T-helper 9 cell (primary cell): ENCODE measurements around the gene FIGNL2.
"Not testable (repeated sequence)": the region's sequence is repeated elsewhere in the genome, so short reads cannot be mapped to it uniquely, and the experiment has no call there.

ENCODE experiments used
- DNase-seq: peaks from one replicate; pipeline ENCODE4 v3.0.0-alpha.2; 2020

FIGNL2 gene

GRCh38 chr12:51833448-51834227 lies 14.9 kb downstream of the FIGNL2 start:
- DNase-seq = no peak

GRCh38 chr12:51832354-51833107 lies 16.0 kb downstream of the FIGNL2 start:
- DNase-seq = no peak

- not testable (repeated sequence) for DNase-seq
These were observed 16.7 kb downstream of the FIGNL2 start for GRCh38 chr12:51831817-51832216.

DNA sequence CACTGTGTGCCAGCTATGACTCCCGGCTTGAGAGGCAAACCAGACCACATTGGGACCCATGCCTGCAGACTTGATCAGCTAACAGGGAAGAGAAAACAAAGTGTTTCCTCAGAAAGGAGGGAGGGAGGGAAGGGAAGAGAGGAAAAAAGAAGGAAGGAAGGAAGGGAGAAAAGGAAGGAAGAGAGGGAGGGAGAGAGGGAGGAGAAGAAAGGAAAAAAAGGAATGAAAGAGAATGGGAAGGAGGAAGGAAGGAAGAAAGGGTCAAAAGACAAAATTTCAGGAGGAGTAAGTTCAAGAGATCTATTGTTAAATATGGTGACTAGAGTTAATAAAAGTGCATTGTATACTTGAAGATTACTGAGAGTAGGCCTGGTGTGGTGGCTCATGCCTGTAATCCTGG lies 18.9 kb downstream of the FIGNL2 start:
- no peak for DNase-seq

DNA sequence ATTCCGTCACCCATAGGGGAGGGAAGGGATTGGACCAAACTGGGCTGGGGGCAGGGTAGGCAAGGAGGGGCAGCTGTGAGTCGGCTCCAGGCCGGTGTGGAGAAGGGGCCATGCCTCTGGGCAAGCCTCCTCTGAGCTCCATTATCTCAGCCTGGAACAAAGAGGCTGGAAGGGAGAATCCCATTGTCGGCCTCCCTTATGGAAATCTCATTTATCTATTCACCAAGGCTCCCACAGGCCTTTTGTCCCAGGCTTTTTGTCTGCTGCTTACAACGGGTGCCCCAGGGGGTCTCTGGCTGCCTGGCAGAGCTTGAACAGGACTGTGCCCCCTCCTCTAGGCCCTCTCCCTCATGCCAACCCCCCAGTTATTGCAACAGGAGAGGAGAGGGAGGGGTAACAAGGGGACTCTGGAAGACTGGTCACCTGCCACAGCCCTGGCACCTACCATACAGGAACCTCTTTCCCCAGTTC lies 19.5 kb downstream of the FIGNL2 start:
- no peak for DNase-seq

DNA sequence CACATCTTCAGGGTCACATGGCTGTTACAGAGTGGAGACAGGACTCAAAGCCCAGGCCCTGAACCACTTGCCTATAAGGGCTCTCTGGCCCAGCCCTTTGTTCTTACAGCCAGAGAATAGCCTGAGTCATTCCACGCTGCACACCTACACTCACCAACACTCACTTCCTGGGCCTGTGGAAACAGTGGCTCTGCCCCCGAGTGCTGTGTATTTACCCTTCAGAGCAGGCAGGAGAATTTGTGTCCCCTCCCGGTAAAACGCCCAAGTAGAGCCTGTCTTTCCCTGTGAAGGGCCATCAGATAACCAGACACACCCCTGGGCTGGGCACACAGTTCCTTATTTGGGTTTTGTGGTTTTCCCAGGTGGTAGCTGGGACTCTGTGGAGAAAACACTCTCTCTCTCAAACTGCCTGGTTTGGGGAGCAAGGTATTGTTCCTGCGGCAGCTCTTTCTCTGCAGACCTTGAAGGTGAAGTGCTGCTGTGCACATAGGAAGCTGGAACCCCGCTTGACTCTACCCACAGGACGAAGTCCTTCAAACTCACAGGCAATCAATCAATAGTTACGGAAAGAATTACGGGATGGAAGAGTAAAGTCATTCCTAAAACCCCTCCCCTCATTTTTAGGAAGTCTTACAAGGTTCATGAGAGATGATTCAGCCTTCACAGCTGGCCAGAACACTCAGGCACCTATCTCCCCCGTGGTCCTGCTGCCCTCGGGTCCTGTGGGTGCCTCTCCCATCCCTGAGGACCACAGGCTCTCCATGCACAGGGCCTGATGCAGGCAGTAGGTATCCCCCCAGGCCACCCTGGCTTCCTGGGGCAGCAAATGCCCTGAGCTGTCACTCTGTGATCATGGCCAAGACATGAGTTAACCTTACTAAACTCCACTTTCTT lies 20.3 kb downstream of the FIGNL2 start:
- DNase-seq = no peak

- DNase-seq = no peak
These were observed 21.6 kb downstream of the FIGNL2 start for GRCh38 chr12:51826881-51827280.

DNA sequence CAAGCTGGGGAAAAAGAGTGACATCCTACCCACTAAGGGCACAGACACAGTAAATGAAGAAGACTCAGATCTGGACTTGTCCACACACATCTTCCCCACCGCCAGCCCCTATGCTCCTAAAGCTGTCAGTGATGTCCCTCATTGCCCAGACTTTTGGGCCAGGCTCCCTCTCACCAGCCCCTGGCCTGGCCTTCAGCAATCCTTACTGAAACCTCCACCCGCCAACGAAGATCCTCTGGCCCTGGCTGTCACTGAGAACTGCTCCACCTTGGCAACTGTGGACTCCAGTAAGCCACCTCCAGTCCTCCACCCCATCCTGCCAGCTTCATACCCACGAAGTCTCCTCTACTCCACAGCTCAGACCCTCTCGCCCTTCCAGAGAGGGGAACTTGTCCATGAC lies 23.3 kb downstream of the FIGNL2 start:
- no peak for DNase-seq

GRCh38 chr12:51823875-51824565 lies 24.5 kb downstream of the FIGNL2 start:
- DNase-seq = no peak

- DNase-seq = no peak
These were observed 25.6 kb downstream of the FIGNL2 start for GRCh38 chr12:51822956-51823355.

- DNase-seq = no peak
These were observed 26.3 kb downstream of the FIGNL2 start for GRCh38 chr12:51822261-51822616.

GRCh38 chr12:51821440-51822260 lies 26.9 kb downstream of the FIGNL2 start:
- DNase-seq = peak; percentile 14

- peak; percentile 67 for DNase-seq
These were observed 27.7 kb downstream of the FIGNL2 start for GRCh38 chr12:51820526-51821439.

DNA sequence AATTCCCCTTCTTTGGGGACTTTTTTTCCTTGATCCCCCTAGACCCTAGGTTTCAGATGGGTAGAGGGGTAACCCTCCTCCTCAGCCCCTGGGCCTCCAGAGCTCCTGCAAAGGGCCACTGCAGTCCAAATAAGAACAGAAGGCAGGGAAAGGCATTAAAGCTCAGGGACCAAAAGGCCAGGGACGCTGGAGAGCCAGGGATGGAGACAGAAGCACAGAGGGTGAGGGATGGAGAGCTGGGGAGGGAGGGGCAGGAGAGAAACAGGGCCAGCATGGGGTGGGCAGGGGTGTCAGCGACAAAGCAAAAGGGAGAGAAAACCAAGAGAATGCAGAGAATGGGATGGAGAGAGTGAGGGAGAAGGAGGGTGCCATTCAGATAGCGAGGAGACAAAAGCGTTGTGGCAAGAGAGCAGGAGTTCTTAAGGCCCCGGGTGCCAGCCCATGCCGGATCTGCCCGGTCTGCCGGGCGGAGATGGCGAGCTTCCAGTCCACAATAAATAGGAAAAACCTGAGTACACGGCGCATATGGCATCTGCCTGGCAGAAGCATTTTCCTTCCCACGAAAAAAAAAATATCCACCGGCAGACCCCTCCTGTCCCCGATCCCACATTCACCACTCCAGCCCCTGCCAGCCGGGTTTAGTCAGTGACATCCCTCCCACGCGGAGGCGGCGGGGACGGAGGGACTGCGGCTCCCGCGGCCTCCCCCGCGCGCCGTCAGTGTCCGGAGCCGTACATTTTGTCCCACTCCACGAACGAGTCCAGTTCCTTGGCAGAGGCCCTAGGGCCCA lies 28.6 kb downstream of the FIGNL2 start:
- DNase-seq = no peak

DNA sequence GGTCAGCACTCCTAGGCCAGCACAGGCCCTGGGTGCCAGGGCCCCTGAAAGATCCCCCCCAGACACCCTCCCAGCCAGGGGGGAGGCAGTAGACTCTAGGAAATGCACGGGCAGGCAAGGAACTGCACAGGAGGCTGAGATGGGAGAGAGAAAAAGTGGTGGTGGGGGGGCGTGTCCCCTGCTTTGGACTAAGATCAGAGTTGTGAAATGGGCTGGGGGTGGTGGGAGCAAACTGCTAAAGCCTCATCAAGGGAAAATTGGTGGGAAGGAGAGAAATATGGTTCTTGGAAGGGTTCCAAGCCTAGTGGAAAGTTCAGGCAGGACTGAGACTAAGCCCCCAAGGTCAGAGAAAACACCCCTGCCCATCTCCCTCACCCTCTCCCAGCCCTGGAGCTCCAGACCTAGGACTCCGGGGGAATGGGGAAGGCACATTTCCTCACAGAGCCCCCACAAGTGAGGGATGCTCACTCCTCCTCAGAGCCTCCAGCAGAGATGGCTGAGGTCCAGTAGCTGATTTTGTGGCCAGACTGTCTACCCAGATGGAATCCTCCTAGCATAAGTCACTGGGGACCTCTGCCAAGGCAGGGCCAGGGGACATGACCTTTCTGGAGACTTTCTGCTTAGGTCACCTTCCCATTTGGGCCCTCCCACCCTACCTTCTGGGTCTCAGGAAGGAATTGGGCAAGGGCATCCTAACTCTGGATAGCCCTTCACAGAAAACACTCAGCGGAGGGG lies 29.8 kb downstream of the FIGNL2 start:
- no peak for DNase-seq

DNA sequence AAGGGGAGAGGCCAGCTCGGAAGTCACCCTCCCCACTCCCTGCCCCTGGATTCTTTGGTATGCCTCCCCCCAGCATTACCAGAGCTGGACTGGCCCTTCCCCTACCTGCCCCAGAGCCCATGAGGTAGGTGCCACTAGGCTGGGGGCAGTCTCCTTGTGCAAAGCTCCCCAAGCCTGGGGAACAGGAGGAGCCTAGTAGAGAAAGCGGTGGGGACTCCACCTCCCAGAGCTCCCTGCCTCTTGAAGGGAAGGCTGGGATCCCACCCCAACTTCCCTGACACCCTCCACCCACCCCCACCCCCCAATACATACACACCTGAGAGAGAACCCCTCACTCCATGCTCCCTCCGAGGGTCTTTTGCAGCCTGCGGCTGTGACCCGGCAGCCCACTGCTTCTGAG lies 30.4 kb downstream of the FIGNL2 start:
- no peak for DNase-seq

DNA sequence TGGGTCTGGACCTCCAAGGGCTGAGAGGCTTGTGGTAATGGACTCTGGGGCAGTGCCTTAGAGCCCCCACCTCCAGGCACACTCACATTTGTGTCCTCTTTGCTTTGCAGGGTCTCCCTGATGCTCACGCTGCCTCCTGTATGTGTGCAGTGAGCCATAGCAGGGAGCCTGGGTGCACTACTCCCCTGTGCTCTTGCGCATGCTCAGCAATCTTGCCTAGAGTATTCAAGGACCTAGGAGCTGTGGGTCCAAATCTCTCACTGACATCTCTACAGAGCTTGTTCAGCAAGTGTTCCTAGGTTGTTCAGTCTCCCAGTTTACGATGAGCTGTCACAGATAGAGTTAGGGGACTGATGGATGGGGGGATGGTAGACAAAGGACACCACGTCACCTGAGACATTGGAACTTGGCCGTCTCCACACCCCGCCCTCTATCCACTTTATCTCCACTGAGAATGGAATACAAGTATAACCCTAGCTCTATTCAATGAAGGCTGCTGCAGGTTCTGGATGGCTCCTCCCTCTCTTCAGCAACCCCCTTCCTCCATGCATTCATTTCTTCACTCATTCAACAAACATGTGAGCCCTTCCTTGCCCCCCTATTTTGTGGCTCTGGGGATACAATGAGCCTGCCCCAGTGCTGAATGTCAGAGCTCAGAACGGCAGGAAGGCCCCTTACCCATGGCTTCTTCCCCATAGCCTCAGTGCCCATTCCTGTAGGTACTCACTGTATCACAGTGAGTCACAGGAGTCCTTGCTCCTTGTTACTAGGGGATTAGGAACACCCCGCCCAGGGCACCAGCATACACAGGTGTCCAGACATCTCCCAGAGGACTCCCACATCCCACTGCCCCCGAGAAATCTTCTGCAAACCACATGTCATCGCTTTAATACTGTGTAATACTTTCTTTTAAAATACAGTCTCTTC lies 31.2 kb downstream of the FIGNL2 start:
- no peak for DNase-seq

GRCh38 chr12:51815571-51815970 lies 32.9 kb downstream of the FIGNL2 start:
- no peak for DNase-seq
